GM23338 (cell line): ENCODE data around the gene CZIB. TPM values are rescaled to one million over a fixed set of nuclear protein-coding genes. Genes with fewer than 3 reads are reported as not detected.

Experiments used
- ATAC-seq: fragments of 200-7000 bp; cut with Tn5 transposase; 3 replicates; pipeline ENCODE4 v1.9.1; 2020
- DNase-seq: peaks from one replicate; pipeline ENCODE4 v3.0.0-alpha.2; 2015; ENCODE audit warnings: low spot score
- H2AFZ ChIP-seq: fragments of 200-600 bp; sonication (generic); 2 replicates; pipeline ENCODE4 v1.8.0; 2016; ENCODE audit warnings: antibody characterized with exemption, mild to moderate bottlenecking, moderate library complexity
- H3F3A ChIP-seq: fragments of 200-600 bp; sonication (generic); replicated peaks from 2 replicates; pipeline ENCODE4 v1.8.0; 2017; ENCODE audit warnings: antibody characterized with exemption, mixed run types, low read depth
- H3K27ac ChIP-seq: fragments of 200-600 bp; sonication (generic); 2 replicates; pipeline ENCODE4 v1.6.1; 2016; ENCODE audit warnings: low read depth
- H3K27me3 ChIP-seq: fragments of 200-600 bp; sonication (generic); 2 replicates; pipeline ENCODE4 v1.8.0; 2016; ENCODE audit warnings: mild to moderate bottlenecking, mixed run types, moderate library complexity; ENCODE audit not compliant: insufficient read depth
- H3K36me3 ChIP-seq: fragments of 200-600 bp; sonication (generic); 2 replicates; pipeline ENCODE4 v1.8.0; 2016; ENCODE audit warnings: mild to moderate bottlenecking; ENCODE audit not compliant: insufficient read depth
- H3K4me1 ChIP-seq: fragments of 200-600 bp; sonication (generic); 2 replicates; pipeline ENCODE4 v1.8.0; 2016; ENCODE audit warnings: mild to moderate bottlenecking, moderate library complexity; ENCODE audit not compliant: insufficient read depth
- H3K4me2 ChIP-seq: fragments of 200-600 bp; sonication (generic); 2 replicates; pipeline ENCODE4 v1.7.1; 2017; ENCODE audit warnings: mixed run types
- H3K4me3 ChIP-seq: fragments of 200-600 bp; sonication (generic); 2 replicates; pipeline ENCODE4 v1.6.1; 2016; ENCODE audit warnings: mixed run types
- H3K79me2 ChIP-seq: fragments of 200-600 bp; sonication (generic); replicated peaks from 2 replicates; pipeline ENCODE4 v1.8.0; 2017; ENCODE audit warnings: mild to moderate bottlenecking; ENCODE audit not compliant: insufficient read depth
- H3K9me2 ChIP-seq: fragments of 200-600 bp; sonication (generic); 2 replicates; pipeline ENCODE4 v1.8.0; 2017; ENCODE audit not compliant: insufficient read depth
- H4K20me1 ChIP-seq: fragments of 200-600 bp; sonication (generic); replicated peaks from 2 replicates; pipeline ENCODE4 v1.8.0; 2017; ENCODE audit warnings: mild to moderate bottlenecking; ENCODE audit not compliant: insufficient read depth
- H3K27ac Mint-ChIP-seq: 2 replicates; pipeline ENCODE4 v1.8.0; 2020; ENCODE audit warnings: inconsistent platforms, mild to moderate bottlenecking, moderate library complexity, mixed read lengths
- H3K27me3 Mint-ChIP-seq: 3 replicates; pipeline ENCODE4 v1.8.0; 2022; ENCODE audit warnings: low read depth, mild to moderate bottlenecking, moderate library complexity, mixed read lengths, inconsistent platforms; ENCODE audit not compliant: insufficient read depth, poor library complexity
- H3K36me3 Mint-ChIP-seq: 3 replicates; pipeline ENCODE4 v1.8.0; 2021; ENCODE audit warnings: low read depth, mild to moderate bottlenecking, inconsistent platforms, moderate library complexity, mixed read lengths
- H3K4me1 Mint-ChIP-seq: 3 replicates; pipeline ENCODE4 v1.8.0; 2020; ENCODE audit warnings: mild to moderate bottlenecking, inconsistent platforms, mixed read lengths
- H3K4me3 Mint-ChIP-seq: 3 replicates; pipeline ENCODE4 v1.8.0; 2021; ENCODE audit warnings: moderate library complexity, mild to moderate bottlenecking, inconsistent platforms, mixed read lengths
- H3K9me3 Mint-ChIP-seq: 3 replicates; pipeline ENCODE4 v1.8.0; 2020; ENCODE audit warnings: moderate library complexity, mild to moderate bottlenecking, inconsistent platforms, mixed read lengths
- CREB1 ChIP-seq: fragments of 250-450 bp; sonication (Bioruptor Pico); IDR thresholded peaks from 2 replicates; pipeline ENCODE4 v1.5.0; 2020; ENCODE audit warnings: low read depth, mild to moderate bottlenecking, moderate library complexity
- CTCF ChIP-seq, 2 experiments: fragments of 200-600 bp in 1 of 2; sonication (generic) in 1 of 2; conservative IDR thresholded peaks; 2 replicates each; pipeline versions ENCODE4 v1.5.1 to v1.6.1; 2016 to 2017; ENCODE audit warnings: antibody characterized with exemption in 2 of 2, low read depth in 2 of 2, mild to moderate bottlenecking in 2 of 2, moderate library complexity in 1 of 2
- ETS1 ChIP-seq: IDR thresholded peaks from 2 replicates; pipeline ENCODE4 v1.6.1; 2016; ENCODE audit warnings: antibody characterized with exemption
- NANOG ChIP-seq: IDR thresholded peaks from 2 replicates; pipeline ENCODE4 v1.6.1; 2016; ENCODE audit warnings: antibody characterized with exemption, borderline replicate concordance
- POLR2AphosphoS5 ChIP-seq: IDR thresholded peaks from 2 replicates; pipeline ENCODE4 v1.6.1; 2016; ENCODE audit warnings: antibody characterized with exemption, low read depth
- REST ChIP-seq: IDR thresholded peaks from one replicate; pipeline ENCODE4 v1.6.1; 2018; ENCODE audit warnings: antibody characterized with exemption; ENCODE audit not compliant: unreplicated experiment
- ZNF114 ChIP-seq: fragments of 250-450 bp; sonication (Bioruptor Pico); IDR thresholded peaks from 2 replicates; pipeline ENCODE4 v1.5.0; 2020; ENCODE audit warnings: mild to moderate bottlenecking, moderate library complexity
- ZNF462 ChIP-seq: fragments of 250-450 bp; sonication (Bioruptor Pico); IDR thresholded peaks from 2 replicates; pipeline ENCODE4 v1.5.0; 2020; ENCODE audit warnings: mild to moderate bottlenecking, moderate library complexity
- polyA plus RNA-seq: library from polyadenylated mRNA; unstranded; fragments of >200 nt; fragmentation: Nextera tagmentation; extraction: Ambion mirVana; gene quantifications from 2 replicates; pipeline ENCODE4 v1.2.1, GENCODE V29; 2016
- total RNA-seq: library from RNA; depleted of rRNA; stranded (reverse); fragments of >200 nt; shearing (Covaris generic); gene quantifications from 2 replicates; pipeline ENCODE4 v1.2.3, GENCODE V29; 2014

The CZIB gene
- total and polyA plus RNA-seq, 2 experiments from 2014 or later = 59.8 to 84.1 TPM

- Histone ChIP-seq H3K27ac (no peak overlapping the region), H3F3A (0 out of 2 replicates have a peak, but pooled peaks cover 3% of the 10 kb centered on the region), H3K36me3 (no peaks in the 10 kb centered on the region), H2AFZ (no peak overlapping the region), H4K20me1 (no peaks in the 10 kb centered on the region), H3K4me3 (no peak overlapping the region), H3K9me2 (no peaks in the 10 kb centered on the region), H3K4me2 (no peak overlapping the region), H3K4me1 (peaks cover 28% of the 10 kb centered on the region), H3K79me2 (no peaks in the 10 kb centered on the region), H3K27me3 (no peaks in the 10 kb centered on the region)
- H3K4me1 Mint-ChIP-seq = peaks cover 26% of the 10 kb centered on the region
- H3K27ac Mint-ChIP-seq = no peak overlapping the region
- no peak for ATAC-seq
- peaks cover 9% of the 10 kb centered on the region for H3K27me3 Mint-ChIP-seq
- no peaks in the 10 kb centered on the region for H3K36me3 Mint-ChIP-seq
- no peaks in the 10 kb centered on the region for H3K9me3 Mint-ChIP-seq
- no peak for TF ChIP-seq ETS1
- no peak for TF ChIP-seq NANOG
- no peak for TF ChIP-seq REST
- TF ChIP-seq ZNF462 = no peak
- TF ChIP-seq CREB1 (CRISPR knock-in tag) = no peak
- no peak for TF ChIP-seq ZNF114
- TF ChIP-seq CTCF (conservative IDR thresholded peaks at IDR 0.05; ENCODE audit: low read depth in 2 of 2) = no peak
- no peak for TF ChIP-seq POLR2AphosphoS5
- DNase-seq = no peak
- no peak overlapping the region for H3K4me3 Mint-ChIP-seq
Observed at GRCh38 chr1:53166912-53167311, 53.5 kb downstream of the CZIB start.
